Measurements from ENCODE around the gene NAGA.

- no peak for TF ChIP-seq CTCF (IDR thresholded peaks at IDR 0.05)
- no peak for TF ChIP-seq POLR2A (IDR thresholded peaks at IDR 0.05)
Measured at GRCh38 chr22:42052765-42053164, 17.8 kb downstream of the NAGA start.
